Astrocyte (in vitro differentiated cells and primary cell): ENCODE measurements around the gene GALNS.

Source experiments
- CTCF ChIP-seq: IDR thresholded peaks from 2 replicates; pipeline ENCODE4 v1.5.1; 2011; ENCODE audit warnings: low read depth, mild to moderate bottlenecking, inconsistent platforms, low read length, moderate library complexity; ENCODE audit not compliant: insufficient read depth
- EZH2 ChIP-seq: IDR thresholded peaks from 2 replicates; pipeline ENCODE4 v1.6.1; 2012; ENCODE audit warnings: mild to moderate bottlenecking, low read length, inconsistent platforms; ENCODE audit not compliant: insufficient read depth

- TF ChIP-seq CTCF, result no peak
- no peak for TF ChIP-seq EZH2
These were observed 48.8 kb upstream of the GALNS start for GRCh38 chr16:88905563-88905962.
